ENCODE results near the gene PTH1R. TPM values are rescaled to one million over a fixed set of nuclear protein-coding genes. Genes with fewer than 3 reads are reported as not detected.

The PTH1R gene
- total RNA-seq, 1 experiment from 2014 or later: 1.0 TPM

DNA sequence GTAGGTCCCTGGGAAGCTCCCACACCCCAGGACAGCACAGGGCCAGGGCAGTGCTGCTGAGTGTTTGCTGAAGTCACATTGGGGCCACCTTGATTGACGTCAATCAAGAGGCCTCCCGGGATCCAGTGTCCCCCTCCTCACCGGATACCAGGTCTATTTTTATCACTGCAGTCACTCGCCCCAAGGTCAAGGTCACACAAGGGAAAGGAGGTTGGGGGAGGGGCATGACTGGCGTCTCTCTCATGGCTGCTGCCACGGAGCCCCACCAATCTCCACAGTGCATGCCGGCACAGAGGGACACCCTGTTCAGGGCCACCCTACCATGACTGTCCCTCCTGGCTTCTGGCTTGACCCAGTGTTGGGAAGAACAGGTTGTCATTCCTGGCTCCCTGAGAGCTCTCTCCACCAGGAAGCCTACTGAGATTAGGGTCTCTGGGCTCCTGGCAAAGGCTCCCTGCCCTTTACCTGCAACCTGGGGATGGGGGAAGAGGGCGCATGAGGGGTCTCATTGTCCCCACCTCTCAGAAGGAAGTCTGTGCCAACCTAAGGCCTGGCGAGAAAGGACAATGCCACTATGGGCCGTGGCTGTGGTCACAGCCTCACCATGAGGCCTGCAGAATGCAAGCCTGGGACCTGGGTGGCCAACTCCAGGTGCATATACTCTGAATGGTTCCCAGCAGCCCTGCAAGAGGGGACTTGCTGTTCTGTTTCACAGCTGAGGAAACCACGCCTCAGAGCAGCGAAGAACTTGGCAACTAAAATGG is 15.7 kb upstream of the PTH1R start:
- no peaks in the 10 kb centered on the region for H3K23me2 ChIP-seq (ENCODE audit: insufficient read length, low read depth, low read length, poor library complexity, severe bottlenecking)
- H3K4me2 ChIP-seq (ENCODE audit: insufficient read depth, insufficient read length, low read length): no peak overlapping the region
- H3K4me1 ChIP-seq (ENCODE audit: insufficient read depth, low read length): no peaks in the 10 kb centered on the region

More for the DNA sequence above, 15.7 kb upstream of the PTH1R start:
- no peak overlapping the region for H2AK5ac ChIP-seq (ENCODE audit: insufficient read length, low read length)
- H3K9me3 Mint-ChIP-seq: no peaks in the 10 kb centered on the region; a peak in 1 of 5 replicates
- H4K91ac ChIP-seq (ENCODE audit: insufficient read length, low read depth, low read length): no peak overlapping the region
- H3K79me2 ChIP-seq (ENCODE audit: insufficient read depth, low read length): no peaks in the 10 kb centered on the region
- no peak overlapping the region for H2BK15ac ChIP-seq (ENCODE audit: low read depth, low read length)
- no peak overlapping the region for H2BK12ac ChIP-seq (ENCODE audit: insufficient read length, low read depth, low read length)
- H3K4ac ChIP-seq (ENCODE audit: low read depth, low read length): no peak overlapping the region
- H3K36me3 Mint-ChIP-seq (ENCODE audit: insufficient read depth in 1 of 3, low read depth in 3 of 3): no peaks in the 10 kb centered on the region
- H3K18ac ChIP-seq (ENCODE audit: insufficient read length, low read depth, low read length): no peak overlapping the region
- H3K56ac ChIP-seq (ENCODE audit: insufficient read length, low read depth, low read length): no peak overlapping the region
- no peak overlapping the region for H4K8ac ChIP-seq (replicated peaks; ENCODE audit: insufficient read length, low read depth, low read length)
- no peaks in the 10 kb centered on the region for H3K9me3 ChIP-seq (ENCODE audit: control insufficient read depth, low read depth, low read length)
- no peak overlapping the region for H2AFZ ChIP-seq (ENCODE audit: low read length)
- H2BK5ac ChIP-seq (ENCODE audit: insufficient read length, low read length): no peak overlapping the region
- no peak overlapping the region for H2BK120ac ChIP-seq (ENCODE audit: low read depth, low read length, poor library complexity, severe bottlenecking)
- no CpG with 5 or more reads among the region's 12 CpGs for WGBS (ENCODE audit: extremely low coverage, insufficient read length, low lambda C conversion rate)
- H2BK20ac ChIP-seq (ENCODE audit: low read depth, low read length, poor library complexity, severe bottlenecking): no peak overlapping the region
- no peaks in the 10 kb centered on the region for H4K20me1 ChIP-seq (ENCODE audit: control insufficient read depth, insufficient read depth, insufficient read length)
- H3K27me3 Mint-ChIP-seq (ENCODE audit: low read depth): peaks cover 25% of the 10 kb centered on the region
- no peak overlapping the region for H3K27ac ChIP-seq (ENCODE audit: insufficient read length, low read depth, low read length)
- H3K79me1 ChIP-seq (ENCODE audit: insufficient read depth, low read depth, low read length, poor library complexity, severe bottlenecking): no peaks in the 10 kb centered on the region
- no peak for DNase-seq
- no peaks in the 10 kb centered on the region for H3K27me3 ChIP-seq (ENCODE audit: insufficient read depth, low read length)
- TF ChIP-seq CTCF (conservative IDR thresholded peaks at IDR 0.05): no peak
- no peak overlapping the region for H3K27ac Mint-ChIP-seq
- no peak overlapping the region for H3T11ph ChIP-seq (ENCODE audit: low read length)
- H3K4me3 Mint-ChIP-seq: no peak overlapping the region
- no peak overlapping the region for H3K9ac ChIP-seq (ENCODE audit: extremely low read depth, insufficient read length, low read length)
- no peak overlapping the region for H4K5ac ChIP-seq (ENCODE audit: insufficient read length, low read depth, low read length)
- no peak overlapping the region for H3K23ac ChIP-seq (ENCODE audit: insufficient read length, low read depth, low read length)
- H3K4me1 Mint-ChIP-seq: peaks cover 8 to 19% of the 10 kb centered on the region in 2 experiments
- no peak overlapping the region for H3K14ac ChIP-seq (ENCODE audit: insufficient read depth, low read length)

All from H9 (cell line).